Neutrophil (primary cell): ENCODE results near the gene SESN1.

Experiments used
- H3K27ac ChIP-seq: fragments of 200-600 bp; sonication (generic); 2 replicates; pipeline ENCODE4 v1.5.1; 2016; ENCODE audit warnings: mild to moderate bottlenecking, moderate library complexity
- H3K27me3 ChIP-seq: fragments of 200-600 bp; sonication (generic); 2 replicates; pipeline ENCODE4 v1.6.0; 2016; ENCODE audit warnings: mild to moderate bottlenecking
- H3K36me3 ChIP-seq: fragments of 200-600 bp; sonication (generic); 2 replicates; pipeline ENCODE4 v1.5.1; 2017
- H3K4me1 ChIP-seq, 2 experiments: fragments of 200-600 bp in 1 of 2; sonication (generic) in 1 of 2; 1 replicate in 1 of 2; 2 replicates in 1 of 2; pipeline versions ENCODE4 v1.5.1 to v1.6.1; 2013 to 2016; ENCODE audit warnings: low read depth in 1 of 2, low read length in 1 of 2, mild to moderate bottlenecking in 1 of 2, moderate library complexity in 1 of 2; ENCODE audit not compliant: control insufficient read depth in 1 of 2, insufficient read depth in 1 of 2
- H3K4me3 ChIP-seq, 2 experiments: fragments of 200-600 bp in 1 of 2; sonication (generic) in 1 of 2; 1 replicate in 1 of 2; 2 replicates in 1 of 2; pipeline ENCODE4 v1.5.1; 2013 to 2016; ENCODE audit warnings: low read depth in 1 of 2, low read length in 1 of 2, mild to moderate bottlenecking in 1 of 2, moderate library complexity in 1 of 2
- H3K9me3 ChIP-seq: fragments of 200-600 bp; sonication (generic); 2 replicates; pipeline ENCODE4 v1.5.1; 2016
- CTCF ChIP-seq: fragments of 200-600 bp; sonication (generic); IDR thresholded peaks from 2 replicates; pipeline ENCODE4 v1.5.1; 2016; ENCODE audit warnings: antibody characterized with exemption

The SESN1 gene

GRCh38 chr6:108998485-108998884 is 96.2 kb downstream of the SESN1 start:
- no peaks in the 10 kb centered on the region for H3K9me3 ChIP-seq
- no peak for TF ChIP-seq CTCF
- no peak overlapping the region for H3K27ac ChIP-seq
- H3K27me3 ChIP-seq, result no peaks in the 10 kb centered on the region
- H3K36me3 ChIP-seq, result peaks cover 54% of the 10 kb centered on the region
- no peak overlapping the region for H3K4me3 ChIP-seq
- H3K4me1 ChIP-seq, result no peaks in the 10 kb centered on the region

- TF ChIP-seq CTCF, result no peak
- Histone ChIP-seq H3K9me3 (no peaks in the 10 kb centered on the region), H3K27ac (no peak overlapping the region), H3K36me3 (peaks cover 73% of the 10 kb centered on the region), H3K4me1 (no peaks in the 10 kb centered on the region), H3K4me3 (no peak overlapping the region), H3K27me3 (no peaks in the 10 kb centered on the region)
These were observed 98.4 kb downstream of the SESN1 start for GRCh38 chr6:108996208-108996607.

GRCh38 chr6:108995296-108995695 is 99.3 kb downstream of the SESN1 start:
- H3K9me3 ChIP-seq, result no peaks in the 10 kb centered on the region
- no peak overlapping the region for H3K27ac ChIP-seq
- H3K4me3 ChIP-seq, result no peak overlapping the region
- H3K27me3 ChIP-seq, result no peaks in the 10 kb centered on the region
- H3K4me1 ChIP-seq, result no peaks in the 10 kb centered on the region
- TF ChIP-seq CTCF, result no peak
- H3K36me3 ChIP-seq, result peaks cover 72% of the 10 kb centered on the region

GRCh38 chr6:108993876-108994275 is 100.8 kb downstream of the SESN1 start:
- Histone ChIP-seq H3K9me3 (no peaks in the 10 kb centered on the region), H3K36me3 (peaks cover 71% of the 10 kb centered on the region)
- no peak for TF ChIP-seq CTCF

GRCh38 chr6:108989700-108990099 is 104.9 kb downstream of the SESN1 start:
- TF ChIP-seq CTCF, result no peak
- Histone ChIP-seq H3K4me1 (no peaks in the 10 kb centered on the region), H3K36me3 (peaks cover 73% of the 10 kb centered on the region), H3K27ac (no peak overlapping the region), H3K27me3 (no peaks in the 10 kb centered on the region), H3K4me3 (no peak overlapping the region), H3K9me3 (no peaks in the 10 kb centered on the region)

More at GRCh38 chr6:108993876-108994275, 100.8 kb downstream of the SESN1 start:
- Histone ChIP-seq H3K4me3 (no peak overlapping the region), H3K4me1 (no peaks in the 10 kb centered on the region), H3K27ac (no peak overlapping the region), H3K27me3 (no peaks in the 10 kb centered on the region)

GRCh38 chr6:108988765-108989164 is 105.9 kb downstream of the SESN1 start:
- H3K36me3 ChIP-seq, result peaks cover 67% of the 10 kb centered on the region
- no peaks in the 10 kb centered on the region for H3K27me3 ChIP-seq
- no peak overlapping the region for H3K4me3 ChIP-seq
- no peaks in the 10 kb centered on the region for H3K9me3 ChIP-seq
- H3K27ac ChIP-seq, result no peak overlapping the region
- TF ChIP-seq CTCF, result no peak
- no peaks in the 10 kb centered on the region for H3K4me1 ChIP-seq
